ENCODE data around the gene ZMIZ1. TPM values are rescaled to one million over a fixed set of nuclear protein-coding genes. Genes with fewer than 3 reads are reported as not detected.

The ZMIZ1 gene
- total RNA-seq, 1 experiment from 2014 or later: 34.2 TPM

DNA sequence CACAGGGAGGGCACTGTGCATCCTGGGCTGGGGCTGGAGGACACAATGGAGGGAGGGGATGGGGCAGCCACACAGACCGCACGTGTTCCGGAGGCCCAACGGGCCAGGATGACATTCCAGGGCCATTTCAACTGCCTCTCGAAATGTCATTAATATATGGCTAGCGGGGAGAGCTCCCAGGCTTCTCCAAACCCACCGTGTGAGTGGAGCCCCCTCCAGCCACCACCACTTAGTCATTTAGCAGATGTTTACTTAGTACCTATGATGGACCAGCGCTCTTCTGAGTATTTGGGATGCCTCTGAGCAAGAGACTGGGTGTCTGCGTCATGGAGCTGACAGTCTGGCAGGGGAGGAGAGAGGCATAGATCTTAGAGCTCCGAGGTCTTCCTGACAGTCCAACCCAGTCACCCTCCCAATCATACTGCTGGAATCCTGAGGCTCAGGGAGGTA lies 107.3 kb downstream of the ZMIZ1 start:
- POLR2A ChIA-PET: no interaction called here
- in situ Hi-C loops (cut with HindIII; ENCODE audit: low pct_unique_long_range_greater_than_20kb, low sequenced_read_pairs): no loop called here

GRCh38 chr10:79176949-79177602 lies 108.3 kb downstream of the ZMIZ1 start:
- intact Hi-C loops (cut with micrococcal nuclease; ENCODE audit: unreplicated experiment): no loop called here

More for the DNA sequence above, 107.3 kb downstream of the ZMIZ1 start:
- H3K4me1 ChIP-seq (ENCODE audit: control insufficient read depth, insufficient read depth, low read length): peaks cover 19% of the 10 kb centered on the region
- H3K4me3 ChIP-seq (ENCODE audit: low read depth in 2 of 2, low read length in 2 of 2): no peak overlapping the region
- TF ChIP-seq REST (IDR thresholded peaks at IDR 0.05; ENCODE audit: insufficient read depth in 1 of 2, low read depth in 2 of 2, low read length in 1 of 2) (no peak), POLR2AphosphoS5 (IDR thresholded peaks at IDR 0.05; ENCODE audit: low read depth, low read length) (no peak)
- TF ChIP-seq, protein P1, sequence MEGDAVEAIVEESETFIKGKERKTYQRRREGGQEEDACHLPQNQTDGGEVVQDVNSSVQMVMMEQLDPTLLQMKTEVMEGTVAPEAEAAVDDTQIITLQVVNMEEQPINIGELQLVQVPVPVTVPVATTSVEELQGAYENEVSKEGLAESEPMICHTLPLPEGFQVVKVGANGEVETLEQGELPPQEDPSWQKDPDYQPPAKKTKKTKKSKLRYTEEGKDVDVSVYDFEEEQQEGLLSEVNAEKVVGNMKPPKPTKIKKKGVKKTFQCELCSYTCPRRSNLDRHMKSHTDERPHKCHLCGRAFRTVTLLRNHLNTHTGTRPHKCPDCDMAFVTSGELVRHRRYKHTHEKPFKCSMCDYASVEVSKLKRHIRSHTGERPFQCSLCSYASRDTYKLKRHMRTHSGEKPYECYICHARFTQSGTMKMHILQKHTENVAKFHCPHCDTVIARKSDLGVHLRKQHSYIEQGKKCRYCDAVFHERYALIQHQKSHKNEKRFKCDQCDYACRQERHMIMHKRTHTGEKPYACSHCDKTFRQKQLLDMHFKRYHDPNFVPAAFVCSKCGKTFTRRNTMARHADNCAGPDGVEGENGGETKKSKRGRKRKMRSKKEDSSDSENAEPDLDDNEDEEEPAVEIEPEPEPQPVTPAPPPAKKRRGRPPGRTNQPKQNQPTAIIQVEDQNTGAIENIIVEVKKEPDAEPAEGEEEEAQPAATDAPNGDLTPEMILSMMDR (IDR thresholded peaks at IDR 0.05): no peak
- no TSS peak for BruUV-seq (replicated peaks)
- intact Hi-C loops (cut with micrococcal nuclease; ENCODE audit: unreplicated experiment): no loop called here
- H3K27me3 ChIP-seq (ENCODE audit: control insufficient read depth, insufficient read depth, low read length): no peaks in the 10 kb centered on the region
- no peaks in the 10 kb centered on the region for H3K36me3 ChIP-seq (ENCODE audit: control insufficient read depth, insufficient read depth, low read length)
- H3K27ac ChIP-seq (ENCODE audit: low read length): no peak overlapping the region
- no peak for DNase-seq (ENCODE audit: low read depth, low spot score)
- no peaks in the 10 kb centered on the region for H3K9me3 ChIP-seq (ENCODE audit: control insufficient read depth, insufficient read depth, low read depth, low read length)
- no peak for ATAC-seq
- CTCF ChIA-PET: no interaction called here

More at GRCh38 chr10:79176949-79177602, 108.3 kb downstream of the ZMIZ1 start:
- no TSS peak for BruUV-seq (replicated peaks)
- DNase-seq (ENCODE audit: low read depth, low spot score): no peak
- no peak overlapping the region for H3K27ac ChIP-seq (ENCODE audit: low read length)
- H3K4me1 ChIP-seq (ENCODE audit: control insufficient read depth, insufficient read depth, low read length): peaks cover 24% of the 10 kb centered on the region
- no peaks in the 10 kb centered on the region for H3K27me3 ChIP-seq (ENCODE audit: control insufficient read depth, insufficient read depth, low read length)
- CTCF ChIA-PET: no interaction called here
- H3K36me3 ChIP-seq (ENCODE audit: control insufficient read depth, insufficient read depth, low read length): no peaks in the 10 kb centered on the region
- POLR2A ChIA-PET: no interaction called here
- in situ Hi-C loops (cut with HindIII; ENCODE audit: low pct_unique_long_range_greater_than_20kb, low sequenced_read_pairs): no loop called here
- ATAC-seq: no peak
- TF ChIP-seq REST (IDR thresholded peaks at IDR 0.05; ENCODE audit: insufficient read depth in 1 of 2, low read depth in 2 of 2, low read length in 1 of 2) (no peak), POLR2AphosphoS5 (IDR thresholded peaks at IDR 0.05; ENCODE audit: low read depth, low read length) (no peak), TCF7L2 (IDR thresholded peaks at IDR 0.05; ENCODE audit: low read depth, low read length) (no peak), SIN3A (IDR thresholded peaks at IDR 0.05; ENCODE audit: borderline replicate concordance, insufficient read depth, low read depth, low read length) (no peak)
- TF ChIP-seq, protein P1 (IDR thresholded peaks at IDR 0.05): no peak
- H3K9me3 ChIP-seq (ENCODE audit: control insufficient read depth, insufficient read depth, low read depth, low read length): no peaks in the 10 kb centered on the region
- no peak overlapping the region for H3K4me3 ChIP-seq (ENCODE audit: low read depth in 2 of 2, low read length in 2 of 2)
